Neural cell (in vitro differentiated cells): ENCODE results near the gene MUC5B.
"Not testable (repeated sequence)": the region's sequence is repeated elsewhere in the genome, so short reads cannot be mapped to it uniquely, and the experiment has no call there.

ENCODE experiments used
- EP300 ChIP-seq: fragments of 450-650 bp; conservative IDR thresholded peaks from 2 replicates; pipeline ENCODE4 v1.6.1; 2014; ENCODE audit warnings: antibody characterized with exemption, mild to moderate bottlenecking, moderate library complexity; ENCODE audit not compliant: poor library complexity, severe bottlenecking
- EZH2 ChIP-seq: fragments of 200-600, 300-800 bp; shearing (Covaris generic), sonication (generic); IDR thresholded peaks from 2 replicates; pipeline ENCODE4 v1.6.1; 2014; ENCODE audit warnings: antibody characterized with exemption, low read length, borderline replicate concordance, mild to moderate bottlenecking; ENCODE audit not compliant: insufficient read depth, poor library complexity, severe bottlenecking
- POLR2AphosphoS5 ChIP-seq: IDR thresholded peaks from 2 replicates; pipeline ENCODE4 v1.6.1; 2012
- SMC3 ChIP-seq: fragments of 450-650 bp; conservative IDR thresholded peaks from 2 replicates; pipeline ENCODE4 v1.6.1; 2014; ENCODE audit warnings: antibody characterized with exemption, mild to moderate bottlenecking, moderate library complexity; ENCODE audit not compliant: poor library complexity
- TF ChIP-seq, protein P1 (sequence below): fragments of 450-650 bp; IDR thresholded peaks from 2 replicates; pipeline ENCODE4 v1.5.1; 2014; ENCODE audit warnings: antibody characterized with exemption, mild to moderate bottlenecking, moderate library complexity; ENCODE audit not compliant: poor library complexity, severe bottlenecking

- not testable (repeated sequence) for TF ChIP-seq EP300, EZH2, SMC3, POLR2AphosphoS5
- TF ChIP-seq, protein P1, sequence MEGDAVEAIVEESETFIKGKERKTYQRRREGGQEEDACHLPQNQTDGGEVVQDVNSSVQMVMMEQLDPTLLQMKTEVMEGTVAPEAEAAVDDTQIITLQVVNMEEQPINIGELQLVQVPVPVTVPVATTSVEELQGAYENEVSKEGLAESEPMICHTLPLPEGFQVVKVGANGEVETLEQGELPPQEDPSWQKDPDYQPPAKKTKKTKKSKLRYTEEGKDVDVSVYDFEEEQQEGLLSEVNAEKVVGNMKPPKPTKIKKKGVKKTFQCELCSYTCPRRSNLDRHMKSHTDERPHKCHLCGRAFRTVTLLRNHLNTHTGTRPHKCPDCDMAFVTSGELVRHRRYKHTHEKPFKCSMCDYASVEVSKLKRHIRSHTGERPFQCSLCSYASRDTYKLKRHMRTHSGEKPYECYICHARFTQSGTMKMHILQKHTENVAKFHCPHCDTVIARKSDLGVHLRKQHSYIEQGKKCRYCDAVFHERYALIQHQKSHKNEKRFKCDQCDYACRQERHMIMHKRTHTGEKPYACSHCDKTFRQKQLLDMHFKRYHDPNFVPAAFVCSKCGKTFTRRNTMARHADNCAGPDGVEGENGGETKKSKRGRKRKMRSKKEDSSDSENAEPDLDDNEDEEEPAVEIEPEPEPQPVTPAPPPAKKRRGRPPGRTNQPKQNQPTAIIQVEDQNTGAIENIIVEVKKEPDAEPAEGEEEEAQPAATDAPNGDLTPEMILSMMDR: not testable (repeated sequence)
Observed at GRCh38 chr11:1243521-1243920, 20.7 kb downstream of the MUC5B start.
